Measurements from ENCODE around the gene FBXO3.

DNA sequence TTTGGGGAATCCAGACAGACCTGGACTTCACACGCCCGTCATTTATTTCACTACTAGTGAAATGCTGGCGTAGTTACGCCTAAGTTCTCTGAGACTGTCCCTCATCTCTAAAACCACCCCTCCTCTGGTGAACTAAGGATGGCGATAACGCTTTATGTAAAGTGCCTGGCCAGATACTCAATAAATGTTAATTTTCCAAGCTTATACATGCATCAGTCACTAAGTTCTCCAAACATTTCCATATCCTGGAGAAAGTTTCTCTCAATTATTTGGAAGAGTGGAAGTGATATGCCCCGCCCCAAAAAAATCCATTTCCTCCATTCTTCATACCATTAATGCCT lies 1.1 kb upstream of the FBXO3 start:
- TF ChIP-seq, protein P1, sequence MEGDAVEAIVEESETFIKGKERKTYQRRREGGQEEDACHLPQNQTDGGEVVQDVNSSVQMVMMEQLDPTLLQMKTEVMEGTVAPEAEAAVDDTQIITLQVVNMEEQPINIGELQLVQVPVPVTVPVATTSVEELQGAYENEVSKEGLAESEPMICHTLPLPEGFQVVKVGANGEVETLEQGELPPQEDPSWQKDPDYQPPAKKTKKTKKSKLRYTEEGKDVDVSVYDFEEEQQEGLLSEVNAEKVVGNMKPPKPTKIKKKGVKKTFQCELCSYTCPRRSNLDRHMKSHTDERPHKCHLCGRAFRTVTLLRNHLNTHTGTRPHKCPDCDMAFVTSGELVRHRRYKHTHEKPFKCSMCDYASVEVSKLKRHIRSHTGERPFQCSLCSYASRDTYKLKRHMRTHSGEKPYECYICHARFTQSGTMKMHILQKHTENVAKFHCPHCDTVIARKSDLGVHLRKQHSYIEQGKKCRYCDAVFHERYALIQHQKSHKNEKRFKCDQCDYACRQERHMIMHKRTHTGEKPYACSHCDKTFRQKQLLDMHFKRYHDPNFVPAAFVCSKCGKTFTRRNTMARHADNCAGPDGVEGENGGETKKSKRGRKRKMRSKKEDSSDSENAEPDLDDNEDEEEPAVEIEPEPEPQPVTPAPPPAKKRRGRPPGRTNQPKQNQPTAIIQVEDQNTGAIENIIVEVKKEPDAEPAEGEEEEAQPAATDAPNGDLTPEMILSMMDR (conservative IDR thresholded peaks at IDR 0.05; ENCODE audit: low read length): no peak
- no peak for TF ChIP-seq EZH2phosphoT487 (IDR thresholded peaks at IDR 0.05; ENCODE audit: borderline replicate concordance, low read depth, low read length)

All from OCI-LY7 (cell line).